Liver (tissue), 9 donors: ENCODE measurements around the gene COX6B1. TPM values are rescaled to one million over a fixed set of nuclear protein-coding genes. Genes with fewer than 3 reads are reported as not detected.

Experiments used
- DNase-seq: peaks from one replicate; pipeline ENCODE4 v3.0.0-alpha.2; 2017; ENCODE audit warnings: low spot score
- H3K27ac ChIP-seq, 2 donors: one replicate each; pipeline ENCODE4 v1.7.0; 2013; ENCODE audit warnings: inconsistent platforms in 2 of 2, low read length in 2 of 2, control low read depth in 1 of 2, low read depth in 1 of 2, mild to moderate bottlenecking in 1 of 2
- H3K27me3 ChIP-seq, 4 donors: one replicate each; pipeline versions ENCODE4 v1.6.1 to v1.7.0; 2013; ENCODE audit warnings: low read length in 3 of 4, inconsistent platforms in 1 of 4, mild to moderate bottlenecking in 1 of 4, moderate library complexity in 1 of 4; ENCODE audit not compliant: control insufficient read depth in 4 of 4, insufficient read depth in 4 of 4
- H3K36me3 ChIP-seq, 4 donors: one replicate each; pipeline versions ENCODE4 v1.6.1 to v1.7.0; 2013; ENCODE audit warnings: low read length in 3 of 4, mild to moderate bottlenecking in 3 of 4, low read depth in 1 of 4, moderate library complexity in 1 of 4; ENCODE audit not compliant: control insufficient read depth in 4 of 4, insufficient read depth in 3 of 4
- H3K4me1 ChIP-seq, 4 donors: one replicate each; pipeline versions ENCODE4 v1.6.1 to v1.7.0; 2013; ENCODE audit warnings: low read length in 3 of 4, mild to moderate bottlenecking in 3 of 4, moderate library complexity in 1 of 4; ENCODE audit not compliant: control insufficient read depth in 4 of 4, insufficient read depth in 4 of 4
- H3K4me3 ChIP-seq, 3 donors: one replicate each; pipeline versions ENCODE4 v1.6.1 to v1.7.0; 2013; ENCODE audit warnings: low read length in 3 of 3, control low read depth in 1 of 3, low read depth in 1 of 3, mild to moderate bottlenecking in 1 of 3
- H3K9ac ChIP-seq, 2 donors: one replicate each; pipeline ENCODE4 v1.7.0; 2013; ENCODE audit warnings: low read length in 2 of 2, mild to moderate bottlenecking in 2 of 2, moderate library complexity in 2 of 2, control low read depth in 1 of 2, low read depth in 1 of 2
- H3K9me3 ChIP-seq, 4 donors: one replicate each; pipeline versions ENCODE4 v1.6.1 to v1.7.0; 2013; ENCODE audit warnings: low read length in 3 of 4; ENCODE audit not compliant: control insufficient read depth in 4 of 4
- ATF3 ChIP-seq: IDR thresholded peaks from 2 replicates; pipeline ENCODE4 v1.6.1; 2016; ENCODE audit warnings: antibody characterized with exemption
- CTCF ChIP-seq: fragments of 150-350 bp; IDR thresholded peaks from 2 replicates; pipeline ENCODE4 v1.5.1; 2017; ENCODE audit warnings: improper control_type of control experiment, low read depth, low read length; ENCODE audit not compliant: missing input control
- EGR1 ChIP-seq, 2 donors: IDR thresholded peaks; 2 replicates each; pipeline ENCODE4 v1.6.1; 2016 to 2018; ENCODE audit warnings: antibody characterized with exemption in 2 of 2, low read depth in 2 of 2
- FOXA1 ChIP-seq: IDR thresholded peaks from 2 replicates; pipeline ENCODE4 v1.6.1; 2016; ENCODE audit warnings: antibody characterized with exemption
- FOXA2 ChIP-seq: IDR thresholded peaks from 2 replicates; pipeline ENCODE4 v1.6.1; 2016; ENCODE audit warnings: antibody characterized with exemption
- GABPA ChIP-seq, 2 donors: IDR thresholded peaks in 1 of 2; conservative IDR thresholded peaks in 1 of 2; 2 replicates each; pipeline ENCODE4 v1.6.1; 2016; ENCODE audit warnings: antibody characterized with exemption in 2 of 2, mild to moderate bottlenecking in 1 of 2, moderate library complexity in 1 of 2
- HNF4A ChIP-seq, 2 donors: conservative IDR thresholded peaks; 2 replicates each; pipeline ENCODE4 v1.6.1; 2016; ENCODE audit warnings: antibody characterized with exemption in 2 of 2, mild to moderate bottlenecking in 2 of 2
- HNF4G ChIP-seq: IDR thresholded peaks from 2 replicates; pipeline ENCODE4 v1.6.1; 2016; ENCODE audit warnings: antibody characterized with exemption
- MAX ChIP-seq: IDR thresholded peaks from 2 replicates; pipeline ENCODE4 v1.6.1; 2016; ENCODE audit warnings: antibody characterized with exemption
- NR2F2 ChIP-seq: IDR thresholded peaks from 2 replicates; pipeline ENCODE4 v1.6.1; 2016; ENCODE audit warnings: antibody characterized with exemption
- RAD21 ChIP-seq, 2 donors: IDR thresholded peaks; 2 replicates each; pipeline ENCODE4 v1.6.1; 2016; ENCODE audit warnings: antibody characterized with exemption in 2 of 2, mild to moderate bottlenecking in 2 of 2
- RXRA ChIP-seq, 2 donors: IDR thresholded peaks; 2 replicates each; pipeline ENCODE4 v1.6.1; 2017 to 2018; ENCODE audit warnings: antibody characterized with exemption in 2 of 2, mild to moderate bottlenecking in 1 of 2
- SP1 ChIP-seq: IDR thresholded peaks from 2 replicates; pipeline ENCODE4 v1.6.1; 2018; ENCODE audit warnings: antibody characterized with exemption, mild to moderate bottlenecking
- TAF1 ChIP-seq: conservative IDR thresholded peaks from 2 replicates; pipeline ENCODE4 v1.6.1; 2016; ENCODE audit warnings: antibody characterized with exemption, mild to moderate bottlenecking
- YY1 ChIP-seq: IDR thresholded peaks from 2 replicates; pipeline ENCODE4 v1.6.1; 2016; ENCODE audit warnings: antibody characterized with exemption, mild to moderate bottlenecking
- ZBTB33 ChIP-seq: IDR thresholded peaks from 2 replicates; pipeline ENCODE4 v1.6.1; 2016; ENCODE audit warnings: antibody characterized with exemption
- WGBS: extraction: QIAGEN DNeasy Blood & Tissue Kit; methylation state at CpG from one replicate; pipeline ENCODE4 v1.1.7; 2013; 5-methylcytosine and 5-hydroxymethylcytosine counted together
- polyA plus RNA-seq, 2 donors: library from polyadenylated mRNA; stranded (reverse) in 1 of 2; unstranded in 1 of 2; fragments of 200-250 nt in 1 of 2; fragments of >200 nt in 1 of 2; fragmentation: Nextera tagmentation in 1 of 2; extraction: Ambion mirVana in 1 of 2; gene quantifications; one replicate each; pipeline versions ENCODE4 v1.2.1 to v1.2.3, GENCODE V29; 2013 to 2015
- total RNA-seq, 2 donors: library from RNA; depleted of rRNA; stranded (reverse); fragments of >200 nt; gene quantifications; one replicate each; pipeline ENCODE4 v1.2.3, GENCODE V29; 2014
- donor health status: healthy.
- donor health status: healthy.
- donor health status: healthy.
- donor health status: healthy.
- donor health status: healthy.

COX6B1 gene
- total and polyA plus RNA-seq, 4 donors = 139 to 518 (median 321) TPM

- WGBS = 97% methylated on average over 17 of the region's 17 CpGs
- H3K4me1 ChIP-seq = peaks cover 0 to 13% (median 9%) of the 10 kb centered on the region in 4 donors
- H3K9me3 ChIP-seq = no peaks in the 10 kb centered on the region
Observed at GRCh38 chr19:35615036-35615435, 33.1 kb upstream of the COX6B1 start.

GRCh38 chr19:35618857-35619256 lies 29.3 kb upstream of the COX6B1 start:
- DNase-seq = no peak
- TF ChIP-seq FOXA1 = no peak
- TF ChIP-seq NR2F2 = no peak
- no peak for TF ChIP-seq CTCF
- no peak for TF ChIP-seq MAX
- no peak for TF ChIP-seq TAF1
- no peak for TF ChIP-seq ZBTB33
- TF ChIP-seq YY1 = no peak
- TF ChIP-seq HNF4G = no peak
- TF ChIP-seq EGR1 (IDR thresholded peaks at IDR 0.05; ENCODE audit: low read depth in 2 of 2) = no peak
- no peak for TF ChIP-seq SP1
- TF ChIP-seq HNF4A (conservative IDR thresholded peaks at IDR 0.05) = no peak
- no peak for TF ChIP-seq GABPA (IDR thresholded peaks at IDR 0.05 in 1 of 2, conservative IDR thresholded peaks at IDR 0.05 in 1 of 2)
- no peak for TF ChIP-seq ATF3
- no peak for TF ChIP-seq RAD21 (IDR thresholded peaks at IDR 0.05)
- Histone ChIP-seq H3K27me3 (no peaks in the 10 kb centered on the region), H3K36me3 (peaks cover 0 to 9% (median 2%) of the 10 kb centered on the region in 4 donors), H3K27ac (no peak overlapping the region), H3K9ac (no peak overlapping the region), H3K4me3 (no peak overlapping the region), H3K4me1 (no peaks in the 10 kb centered on the region), H3K9me3 (no peaks in the 10 kb centered on the region)
- 89% methylated on average over 7 of the region's 7 CpGs for WGBS

More at GRCh38 chr19:35615036-35615435, 33.1 kb upstream of the COX6B1 start:
- no peak overlapping the region for H3K27ac ChIP-seq
- DNase-seq = no peak
- no peak overlapping the region for H3K4me3 ChIP-seq
- no peak overlapping the region for H3K9ac ChIP-seq
- H3K27me3 ChIP-seq = no peaks in the 10 kb centered on the region
- peaks cover 0 to 4% (median under 1%) of the 10 kb centered on the region in 4 donors for H3K36me3 ChIP-seq
- TF ChIP-seq FOXA2 (no peak), RXRA (IDR thresholded peaks at IDR 0.05) (no peak), CTCF (no peak)
